VCaP (cell line): ENCODE data around the gene SLC16A9.
"Not testable (repeated sequence)": the region's sequence is repeated elsewhere in the genome, so short reads cannot be mapped to it uniquely, and the experiment has no call there.

Experiments
- H3K27ac ChIP-seq: fragments of 450-650 bp; 2 replicates; pipeline ENCODE4 v1.5.1; 2017
- TF ChIP-seq, protein P1 (sequence below): fragments of 450-650 bp; conservative IDR thresholded peaks from 2 replicates; pipeline ENCODE4 v1.5.1; 2017; ENCODE audit warnings: mild to moderate bottlenecking, moderate library complexity

Gene SLC16A9

DNA sequence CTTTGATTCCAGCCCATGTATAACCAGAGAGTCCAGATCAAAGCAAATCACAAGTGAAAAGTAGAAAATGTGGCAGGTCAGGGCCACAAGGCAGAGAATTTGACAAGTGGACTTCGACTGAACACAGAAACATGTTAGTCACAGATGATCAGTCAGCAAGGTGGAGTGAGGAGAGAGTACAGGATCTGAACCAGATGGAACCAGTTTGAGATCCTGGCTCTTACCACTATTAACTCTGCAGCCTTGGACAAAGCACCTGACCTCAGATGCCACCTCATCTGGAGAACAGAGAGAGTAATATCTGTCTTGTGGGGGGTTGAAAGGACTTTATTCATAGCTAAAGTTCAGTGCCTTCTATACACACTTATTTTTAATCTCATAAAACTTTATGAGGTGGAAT lies 39.2 kb upstream of the SLC16A9 start:
- TF ChIP-seq, protein P1, sequence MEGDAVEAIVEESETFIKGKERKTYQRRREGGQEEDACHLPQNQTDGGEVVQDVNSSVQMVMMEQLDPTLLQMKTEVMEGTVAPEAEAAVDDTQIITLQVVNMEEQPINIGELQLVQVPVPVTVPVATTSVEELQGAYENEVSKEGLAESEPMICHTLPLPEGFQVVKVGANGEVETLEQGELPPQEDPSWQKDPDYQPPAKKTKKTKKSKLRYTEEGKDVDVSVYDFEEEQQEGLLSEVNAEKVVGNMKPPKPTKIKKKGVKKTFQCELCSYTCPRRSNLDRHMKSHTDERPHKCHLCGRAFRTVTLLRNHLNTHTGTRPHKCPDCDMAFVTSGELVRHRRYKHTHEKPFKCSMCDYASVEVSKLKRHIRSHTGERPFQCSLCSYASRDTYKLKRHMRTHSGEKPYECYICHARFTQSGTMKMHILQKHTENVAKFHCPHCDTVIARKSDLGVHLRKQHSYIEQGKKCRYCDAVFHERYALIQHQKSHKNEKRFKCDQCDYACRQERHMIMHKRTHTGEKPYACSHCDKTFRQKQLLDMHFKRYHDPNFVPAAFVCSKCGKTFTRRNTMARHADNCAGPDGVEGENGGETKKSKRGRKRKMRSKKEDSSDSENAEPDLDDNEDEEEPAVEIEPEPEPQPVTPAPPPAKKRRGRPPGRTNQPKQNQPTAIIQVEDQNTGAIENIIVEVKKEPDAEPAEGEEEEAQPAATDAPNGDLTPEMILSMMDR = no peak
- H3K27ac ChIP-seq = no peak overlapping the region

DNA sequence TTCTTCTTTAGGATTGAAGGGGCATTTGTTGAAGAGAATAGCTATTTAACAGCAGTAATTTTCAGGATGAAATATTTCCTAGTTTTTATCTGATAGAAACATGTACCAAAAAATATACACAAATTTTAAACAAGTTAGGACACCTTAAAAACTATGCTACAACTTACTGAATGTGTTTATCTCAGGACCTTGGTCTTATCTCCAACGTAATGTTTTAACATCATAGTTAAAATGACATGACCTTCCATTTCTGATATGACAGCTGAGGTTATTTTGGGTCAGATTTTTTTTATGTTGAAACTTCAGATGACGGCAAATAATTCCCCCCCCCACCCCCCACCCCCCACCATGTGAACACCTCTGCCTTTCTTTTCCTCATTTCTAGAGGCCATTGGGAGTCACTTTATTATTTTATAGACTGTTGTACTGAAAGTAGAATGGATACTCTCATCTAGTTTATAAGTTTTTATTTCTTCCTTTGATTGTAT lies 35.6 kb upstream of the SLC16A9 start:
- TF ChIP-seq, protein P1 = no peak
- H3K27ac ChIP-seq = no peak overlapping the region

DNA sequence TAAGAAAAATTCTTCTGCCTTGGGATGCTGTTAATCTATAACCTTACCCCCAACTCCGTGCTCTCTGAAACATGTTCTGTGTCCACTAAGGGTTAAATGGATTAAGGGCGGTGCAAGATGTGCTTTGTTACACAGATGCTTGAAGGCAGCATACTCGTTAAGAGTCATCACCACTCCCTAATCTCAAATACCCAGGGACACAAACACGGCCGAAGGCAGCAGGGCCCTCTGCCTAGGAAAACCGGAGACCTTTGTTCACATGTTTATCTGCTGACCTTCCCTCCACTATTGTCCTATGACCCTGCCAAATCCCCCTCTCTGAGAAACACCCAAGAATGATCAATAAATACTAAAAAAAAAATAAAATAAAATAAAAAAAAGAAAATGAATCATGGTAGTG lies 35.1 kb upstream of the SLC16A9 start:
- not testable (repeated sequence) for H3K27ac ChIP-seq

DNA sequence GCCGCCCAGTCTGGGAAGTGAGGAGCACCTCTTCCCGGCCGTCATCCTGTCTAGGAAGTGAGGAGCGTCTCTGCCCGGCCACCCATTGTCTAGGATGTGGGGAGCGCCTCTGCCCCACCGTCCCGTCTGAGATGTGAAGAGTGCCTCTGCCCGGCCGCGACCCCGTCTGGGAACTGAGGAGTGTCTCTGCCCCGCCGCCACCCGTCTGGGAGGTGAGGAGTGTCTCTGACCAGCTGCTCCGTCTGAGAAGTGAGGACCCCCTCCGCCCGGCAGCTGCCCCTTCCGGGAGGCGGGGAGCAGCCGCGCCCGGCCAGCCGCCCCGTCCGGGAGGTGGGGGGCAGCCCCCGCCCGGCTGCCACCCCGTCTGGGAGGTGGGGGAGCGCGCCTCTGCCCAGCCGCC lies 34.5 kb upstream of the SLC16A9 start:
- not testable (repeated sequence) for H3K27ac ChIP-seq

DNA sequence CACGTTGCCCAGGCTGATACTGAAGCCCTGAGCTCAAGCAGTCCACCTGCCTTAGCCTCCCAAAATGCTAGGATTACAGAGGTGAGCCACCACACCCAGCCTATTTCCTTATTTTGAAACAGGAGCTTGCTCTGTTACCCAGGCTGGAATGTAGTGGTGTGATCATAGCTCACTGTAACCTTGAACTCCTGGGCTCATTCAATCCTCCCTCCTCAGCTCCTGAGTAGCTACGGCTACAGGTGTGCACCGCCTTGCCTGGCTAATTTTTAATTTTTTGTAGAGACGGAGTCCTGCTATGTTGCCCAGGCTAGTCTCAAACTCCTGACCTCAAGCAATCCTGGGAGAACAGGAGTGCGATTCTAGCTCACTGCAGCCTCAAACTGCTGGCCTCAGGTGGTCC lies 31.9 kb upstream of the SLC16A9 start:
- H3K27ac ChIP-seq = no peak overlapping the region
- TF ChIP-seq, protein P1 = no peak

DNA sequence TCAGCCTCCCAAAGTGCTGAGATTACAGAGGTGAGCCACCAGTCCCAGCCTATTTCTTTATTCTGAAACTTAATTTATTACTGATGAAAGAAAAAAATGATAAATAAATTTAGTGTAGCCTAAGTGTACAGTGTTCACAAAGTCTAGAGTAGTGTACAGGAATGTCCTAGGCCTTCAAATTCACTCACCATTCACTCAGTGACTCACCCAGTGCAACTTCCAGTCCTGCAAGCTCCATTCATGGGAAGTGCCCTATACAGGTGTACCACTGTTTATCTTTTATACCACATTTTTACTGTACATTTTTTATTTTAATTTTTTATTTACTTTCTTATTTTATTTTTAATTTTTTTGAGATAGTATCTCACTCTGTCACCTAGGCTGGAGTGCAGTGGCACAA lies 31.4 kb upstream of the SLC16A9 start:
- TF ChIP-seq, protein P1 = no peak

DNA sequence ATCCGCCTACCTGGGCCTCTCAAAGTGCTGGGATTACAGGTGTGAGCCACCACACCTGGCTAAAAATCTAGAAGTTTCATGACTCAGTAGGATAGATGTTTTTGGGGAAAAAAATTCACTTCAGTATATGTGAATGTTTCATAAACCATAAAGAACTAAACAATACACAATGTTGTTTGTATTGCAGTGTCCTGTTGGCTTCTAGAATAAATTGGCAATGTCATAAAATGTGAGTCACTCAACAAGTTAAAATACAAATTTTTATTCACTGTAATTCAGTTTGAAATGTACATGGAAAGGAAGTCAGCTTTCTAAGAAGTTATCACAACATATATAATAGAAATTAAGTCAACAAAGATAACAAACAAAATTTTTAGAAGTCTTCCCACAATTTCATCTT lies 27.1 kb upstream of the SLC16A9 start:
- TF ChIP-seq, protein P1 = no peak
- no peak overlapping the region for H3K27ac ChIP-seq

More for the DNA sequence above, 31.4 kb upstream of the SLC16A9 start:
- H3K27ac ChIP-seq = no peak overlapping the region

DNA sequence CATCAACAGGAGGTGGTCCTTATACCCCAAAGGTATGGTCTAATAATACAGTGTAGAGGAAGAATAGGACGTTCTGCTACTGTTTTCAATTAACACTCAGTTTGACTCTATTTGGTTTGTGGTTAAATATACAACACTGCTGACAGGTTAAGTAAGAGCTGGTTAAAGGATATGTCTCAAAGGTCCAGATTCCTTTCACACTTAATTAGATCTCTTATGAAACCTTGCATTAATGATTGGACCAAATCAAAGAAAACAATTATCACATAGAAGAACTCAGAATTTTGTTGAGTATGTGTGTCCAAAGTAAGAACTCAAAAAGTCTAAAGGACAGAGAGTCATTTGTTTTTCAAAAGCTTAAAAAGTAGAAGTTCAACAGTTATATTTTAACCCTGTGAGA lies 25.6 kb upstream of the SLC16A9 start:
- H3K27ac ChIP-seq = no peak overlapping the region
- TF ChIP-seq, protein P1 = no peak

DNA sequence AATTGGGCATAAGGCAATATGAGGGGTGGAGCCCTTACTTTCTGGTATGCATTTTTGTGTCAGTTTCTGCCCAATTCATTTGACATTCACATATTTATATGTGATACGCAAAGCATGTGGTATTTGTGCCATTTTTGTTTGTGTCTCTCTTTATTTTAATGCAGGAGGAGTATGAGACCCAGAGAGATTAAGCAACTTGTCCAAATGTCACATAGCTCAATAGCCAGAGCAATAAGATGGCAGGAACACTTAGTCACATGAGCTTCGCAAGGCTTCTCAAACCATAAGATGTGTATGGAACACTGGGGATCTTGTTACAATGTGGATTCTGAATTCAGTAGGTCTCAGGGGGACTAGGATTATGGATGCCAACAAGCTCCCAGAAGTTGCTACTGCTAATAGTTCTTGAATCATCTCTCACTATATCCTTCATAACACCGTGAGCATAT lies 24.4 kb upstream of the SLC16A9 start:
- no peak overlapping the region for H3K27ac ChIP-seq
- TF ChIP-seq, protein P1 = no peak

DNA sequence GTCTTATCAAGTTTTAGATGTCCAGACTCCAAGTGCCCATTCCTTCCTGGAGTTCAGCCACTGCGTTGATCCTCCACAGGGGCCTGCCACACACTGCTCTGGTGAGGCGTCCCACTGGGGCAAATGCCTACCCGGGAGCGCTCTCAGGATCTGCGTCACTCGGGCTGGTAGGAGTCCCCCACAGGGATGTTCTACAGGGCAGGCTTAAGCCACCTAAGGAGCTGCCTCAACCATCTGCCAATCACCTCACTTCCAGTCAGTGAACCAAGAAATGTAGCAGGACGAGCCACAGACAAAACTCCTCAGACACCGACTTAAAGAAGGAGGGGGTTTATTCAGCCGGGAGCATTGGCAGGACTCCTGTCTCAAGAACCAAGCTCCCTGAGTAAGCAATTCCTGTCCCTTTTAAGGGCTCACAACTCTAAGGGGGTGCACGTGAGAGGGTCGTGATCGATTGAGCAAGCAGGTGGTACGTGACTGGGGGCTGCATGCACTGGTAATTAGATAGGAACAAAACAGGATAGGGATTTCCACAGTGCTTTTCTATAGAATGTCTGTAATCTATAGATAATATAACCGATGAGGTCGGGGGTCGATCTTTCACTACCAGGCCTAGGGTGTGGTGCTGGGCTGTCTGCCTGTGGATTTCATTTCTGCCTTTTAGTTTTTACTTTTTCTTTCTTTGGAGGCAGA lies 23.8 kb upstream of the SLC16A9 start:
- H3K27ac ChIP-seq = not testable (repeated sequence)

DNA sequence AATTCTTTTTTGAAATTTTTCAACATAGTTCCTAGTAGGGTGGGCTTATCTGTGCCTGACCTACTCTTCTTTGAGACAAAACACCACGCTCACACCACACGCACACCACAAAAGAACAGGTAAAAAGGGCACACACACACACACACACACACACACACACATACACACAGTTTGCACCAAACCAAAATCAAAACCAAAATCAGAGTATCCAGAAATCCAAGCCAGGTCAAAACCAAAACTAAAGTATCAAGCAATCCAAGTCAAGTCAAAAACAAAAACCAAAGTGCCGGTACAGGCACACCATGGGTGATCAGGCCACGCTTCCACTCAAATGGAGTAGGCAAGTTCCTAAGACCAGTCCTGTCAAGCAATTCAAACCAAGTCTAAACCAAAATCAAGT lies 23.2 kb upstream of the SLC16A9 start:
- H3K27ac ChIP-seq = not testable (repeated sequence)

DNA sequence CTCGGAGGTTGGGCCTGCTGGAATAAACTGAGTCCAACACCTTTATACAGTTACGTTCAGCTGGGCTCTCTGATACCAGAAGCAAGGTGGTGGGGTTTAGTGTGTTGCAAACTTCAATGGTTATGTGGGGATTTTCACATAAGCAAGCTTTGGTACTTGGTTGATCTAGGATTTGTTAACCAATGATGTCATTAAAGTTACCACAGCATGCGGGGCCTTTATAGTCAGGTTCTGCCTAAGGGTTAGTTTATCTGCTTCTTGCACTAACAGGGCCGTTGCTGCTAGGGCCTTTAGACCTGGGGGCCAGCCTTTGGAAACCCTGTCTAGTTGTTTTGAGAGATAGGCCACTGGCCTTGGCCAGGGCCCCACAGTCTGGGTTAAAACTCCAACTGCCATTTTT lies 19.5 kb upstream of the SLC16A9 start:
- H3K27ac ChIP-seq = not testable (repeated sequence)
